ENCODE data around the gene STON2. TPM values are rescaled to one million over a fixed set of nuclear protein-coding genes. Genes with fewer than 3 reads are reported as not detected.

The STON2 gene
- total and polyA plus RNA-seq, 4 experiments from 2014 or later: not detected

- H3K36me3 ChIP-seq (ENCODE audit: insufficient read depth, low read length): no peaks in the 10 kb centered on the region
- Mint-ChIP-seq H3K4me3 (no peak overlapping the region), H3K27me3 (peaks cover 7 to 9% of the 10 kb centered on the region in 2 donors), H3K9me3 (peaks cover 0 to 5% (median 0%) of the 10 kb centered on the region in 8 donors), H3K27ac (no peak overlapping the region), H3K36me3 (no peaks in the 10 kb centered on the region), H3K4me1 (no peaks in the 10 kb centered on the region)
- no peaks in the 10 kb centered on the region for H3K4me1 ChIP-seq (ENCODE audit: insufficient read depth, low read length)
- intact Hi-C loops (cut with micrococcal nuclease): no loop called here
- no peak overlapping the region for H3K27ac ChIP-seq (ENCODE audit: low read depth, low read length)
- no peaks in the 10 kb centered on the region for H3K27me3 ChIP-seq (ENCODE audit: insufficient read depth, low read length)
- H3K4me3 ChIP-seq (ENCODE audit: low read length in 2 of 2): no peak overlapping the region
- no peak for DNase-seq
- CTCF ChIA-PET (ENCODE audit: partially characterized antibody): no interaction called here
- POLR2A ChIA-PET (ENCODE audit: partially characterized antibody): no interaction called here
- no peaks in the 10 kb centered on the region for H3K9me3 ChIP-seq (ENCODE audit: control insufficient read depth in 1 of 2, low read length in 2 of 2)
Observed at GRCh38 chr14:81406863-81407262, 6.7 kb upstream of the STON2 start.

- no peaks in the 10 kb centered on the region for H3K4me1 ChIP-seq (ENCODE audit: insufficient read depth, low read length)
- CTCF ChIA-PET (ENCODE audit: partially characterized antibody): no interaction called here
- no peak overlapping the region for H3K27ac ChIP-seq (ENCODE audit: low read depth, low read length)
- intact Hi-C loops (cut with micrococcal nuclease): no loop called here
- no peaks in the 10 kb centered on the region for H3K9me3 ChIP-seq (ENCODE audit: control insufficient read depth in 1 of 2, low read length in 2 of 2)
- H3K4me3 Mint-ChIP-seq: no peak overlapping the region
- no peaks in the 10 kb centered on the region for H3K36me3 ChIP-seq (ENCODE audit: insufficient read depth, low read length)
- DNase-seq: no peak
- peaks cover 1 to 9% of the 10 kb centered on the region in 2 donors for H3K27me3 Mint-ChIP-seq
- H3K9me3 Mint-ChIP-seq: peaks cover 0 to 5% (median 0%) of the 10 kb centered on the region in 8 donors
- no peaks in the 10 kb centered on the region for H3K4me1 Mint-ChIP-seq
- POLR2A ChIA-PET (ENCODE audit: partially characterized antibody): no interaction called here
- no peak overlapping the region for H3K4me3 ChIP-seq (ENCODE audit: low read length in 2 of 2)
- H3K27me3 ChIP-seq (ENCODE audit: insufficient read depth, low read length): no peaks in the 10 kb centered on the region
- no peaks in the 10 kb centered on the region for H3K36me3 Mint-ChIP-seq
- no peak overlapping the region for H3K27ac Mint-ChIP-seq
Observed at GRCh38 chr14:81402123-81402495, 2.0 kb upstream of the STON2 start.

GRCh38 chr14:81401420-81402122 lies 1.4 kb upstream of the STON2 start:
- intact Hi-C loops (cut with micrococcal nuclease): no loop called here
- H3K9me3 Mint-ChIP-seq: peaks cover 0 to 5% (median 0%) of the 10 kb centered on the region in 8 donors
- ChIA-PET CTCF (ENCODE audit: partially characterized antibody) (interaction anchor here (1.1 kb wide), 1 partner anchor 8 kb away, joined by 3 read pairs; no protein-coding TSS in a partner anchor), POLR2A (ENCODE audit: partially characterized antibody) (no interaction called here)
- Histone ChIP-seq H3K4me3 (ENCODE audit: low read length in 2 of 2) (no peak overlapping the region), H3K9me3 (ENCODE audit: control insufficient read depth in 1 of 2, low read length in 2 of 2) (no peaks in the 10 kb centered on the region), H3K27ac (ENCODE audit: low read depth, low read length) (no peak overlapping the region), H3K36me3 (ENCODE audit: insufficient read depth, low read length) (no peaks in the 10 kb centered on the region), H3K4me1 (ENCODE audit: insufficient read depth, low read length) (no peaks in the 10 kb centered on the region), H3K27me3 (ENCODE audit: insufficient read depth, low read length) (no peaks in the 10 kb centered on the region)
- H3K4me3 Mint-ChIP-seq: no peak overlapping the region
- H3K27me3 Mint-ChIP-seq: peaks cover 1 to 9% of the 10 kb centered on the region in 2 donors
- DNase-seq: no peak
- no peak overlapping the region for H3K27ac Mint-ChIP-seq
- no peaks in the 10 kb centered on the region for H3K36me3 Mint-ChIP-seq
- no peaks in the 10 kb centered on the region for H3K4me1 Mint-ChIP-seq

- no peak for DNase-seq
- H3K27me3 ChIP-seq (ENCODE audit: insufficient read depth, low read length): no peaks in the 10 kb centered on the region
- H3K4me1 ChIP-seq (ENCODE audit: insufficient read depth, low read length): no peaks in the 10 kb centered on the region
- ChIA-PET CTCF (ENCODE audit: partially characterized antibody) (interaction anchor here (1.1 kb wide), 1 partner anchor 9 kb away, joined by 3 read pairs; no protein-coding TSS in a partner anchor), POLR2A (ENCODE audit: partially characterized antibody) (no interaction called here)
- no peaks in the 10 kb centered on the region for H3K9me3 ChIP-seq (ENCODE audit: control insufficient read depth in 1 of 2, low read length in 2 of 2)
- no peaks in the 10 kb centered on the region for H3K36me3 ChIP-seq (ENCODE audit: insufficient read depth, low read length)
- Mint-ChIP-seq H3K36me3 (no peaks in the 10 kb centered on the region), H3K4me3 (no peak overlapping the region), H3K9me3 (peaks cover 0 to 5% (median 0%) of the 10 kb centered on the region in 8 donors), H3K27me3 (peaks cover 1 to 9% of the 10 kb centered on the region in 2 donors), H3K27ac (no peak overlapping the region), H3K4me1 (no peaks in the 10 kb centered on the region)
- H3K27ac ChIP-seq (ENCODE audit: low read depth, low read length): no peak overlapping the region
- H3K4me3 ChIP-seq (ENCODE audit: low read length in 2 of 2): no peak overlapping the region
- intact Hi-C loops (cut with micrococcal nuclease): no loop called here
Observed at GRCh38 chr14:81400852-81401251, 728 bp upstream of the STON2 start.

GRCh38 chr14:81398196-81398891 lies 1.8 kb downstream of the STON2 start:
- H3K4me3 Mint-ChIP-seq: no peak overlapping the region
- CTCF ChIA-PET (ENCODE audit: partially characterized antibody): no interaction called here
- intact Hi-C loops (cut with micrococcal nuclease): no loop called here
- POLR2A ChIA-PET (ENCODE audit: partially characterized antibody): no interaction called here
- no peaks in the 10 kb centered on the region for H3K36me3 ChIP-seq (ENCODE audit: insufficient read depth, low read length)
- H3K9me3 ChIP-seq (ENCODE audit: control insufficient read depth in 1 of 2, low read length in 2 of 2): peaks cover 0 to 4% of the 10 kb centered on the region in 2 donors
- peaks cover 1 to 5% of the 10 kb centered on the region in 2 donors for H3K27me3 Mint-ChIP-seq
- H3K27me3 ChIP-seq (ENCODE audit: insufficient read depth, low read length): no peaks in the 10 kb centered on the region
- no peaks in the 10 kb centered on the region for H3K4me1 Mint-ChIP-seq
- no peak for DNase-seq
- no peak overlapping the region for H3K27ac Mint-ChIP-seq
- H3K27ac ChIP-seq (ENCODE audit: low read depth, low read length): no peak overlapping the region
- no peaks in the 10 kb centered on the region for H3K36me3 Mint-ChIP-seq
- H3K4me1 ChIP-seq (ENCODE audit: insufficient read depth, low read length): no peaks in the 10 kb centered on the region
- no peak overlapping the region for H3K4me3 ChIP-seq (ENCODE audit: low read length in 2 of 2)
- H3K9me3 Mint-ChIP-seq: no peaks in the 10 kb centered on the region

- no peak overlapping the region for H3K4me3 Mint-ChIP-seq
- peaks cover 5 to 8% of the 10 kb centered on the region in 2 donors for H3K27me3 Mint-ChIP-seq
Observed at GRCh38 chr14:81396113-81396512, 4.0 kb downstream of the STON2 start.

GRCh38 chr14:81394739-81395138 lies 5.4 kb downstream of the STON2 start:
- no peaks in the 10 kb centered on the region for H3K36me3 Mint-ChIP-seq
- Histone ChIP-seq H3K36me3 (ENCODE audit: insufficient read depth, low read length) (no peaks in the 10 kb centered on the region), H3K27me3 (ENCODE audit: insufficient read depth, low read length) (no peaks in the 10 kb centered on the region), H3K9me3 (ENCODE audit: control insufficient read depth in 1 of 2, low read length in 2 of 2) (peaks cover 0 to 4% of the 10 kb centered on the region in 2 donors), H3K27ac (ENCODE audit: low read depth, low read length) (no peak overlapping the region), H3K4me1 (ENCODE audit: insufficient read depth, low read length) (no peaks in the 10 kb centered on the region), H3K4me3 (ENCODE audit: low read length in 2 of 2) (no peak overlapping the region)
- ChIA-PET CTCF (ENCODE audit: partially characterized antibody) (no interaction called here), POLR2A (ENCODE audit: partially characterized antibody) (no interaction called here)
- H3K27ac Mint-ChIP-seq: no peak overlapping the region
- no peak for DNase-seq
- H3K4me3 Mint-ChIP-seq: no peak overlapping the region
- H3K27me3 Mint-ChIP-seq: peaks cover 5 to 7% of the 10 kb centered on the region in 2 donors
- H3K9me3 Mint-ChIP-seq: no peaks in the 10 kb centered on the region
- intact Hi-C loops (cut with micrococcal nuclease): no loop called here
- H3K4me1 Mint-ChIP-seq: no peaks in the 10 kb centered on the region

More at GRCh38 chr14:81396113-81396512, 4.0 kb downstream of the STON2 start:
- H3K27ac ChIP-seq (ENCODE audit: low read depth, low read length): no peak overlapping the region
- no peaks in the 10 kb centered on the region for H3K36me3 Mint-ChIP-seq
- no peaks in the 10 kb centered on the region for H3K36me3 ChIP-seq (ENCODE audit: insufficient read depth, low read length)
- POLR2A ChIA-PET (ENCODE audit: partially characterized antibody): no interaction called here
- H3K4me3 ChIP-seq (ENCODE audit: low read length in 2 of 2): no peak overlapping the region
- H3K4me1 Mint-ChIP-seq: no peaks in the 10 kb centered on the region
- H3K27ac Mint-ChIP-seq: no peak overlapping the region
- H3K9me3 Mint-ChIP-seq: no peaks in the 10 kb centered on the region
- CTCF ChIA-PET (ENCODE audit: partially characterized antibody): no interaction called here
- H3K4me1 ChIP-seq (ENCODE audit: insufficient read depth, low read length): no peaks in the 10 kb centered on the region
- H3K27me3 ChIP-seq (ENCODE audit: insufficient read depth, low read length): no peaks in the 10 kb centered on the region
- DNase-seq: no peak
- H3K9me3 ChIP-seq (ENCODE audit: control insufficient read depth in 1 of 2, low read length in 2 of 2): peaks cover 0 to 4% of the 10 kb centered on the region in 2 donors
- intact Hi-C loops (cut with micrococcal nuclease): no loop called here
